ENCODE data around the gene ORC3. TPM values are rescaled to one million over a fixed set of nuclear protein-coding genes. Genes with fewer than 3 reads are reported as not detected.
A peak's percentile ranks its signal among the peaks of the same experiment; 100 is the strongest.

Gene ORC3
- total RNA-seq, 1 experiment from 2014 or later, result 52.9 TPM

- H3K4me2 ChIP-seq (ENCODE audit: insufficient read depth, insufficient read length, low read length), result no peak overlapping the region
- H3K9ac ChIP-seq (ENCODE audit: extremely low read depth, insufficient read length, low read length), result no peak overlapping the region
- H3K79me1 ChIP-seq (ENCODE audit: insufficient read depth, low read depth, low read length, poor library complexity, severe bottlenecking), result peaks cover 4% of the 10 kb centered on the region
- H3K27me3 Mint-ChIP-seq (ENCODE audit: low read depth), result no peaks in the 10 kb centered on the region
- no peak overlapping the region for H4K5ac ChIP-seq (ENCODE audit: insufficient read length, low read depth, low read length)
- no peak overlapping the region for H3K56ac ChIP-seq (ENCODE audit: insufficient read length, low read depth, low read length)
- H2AFZ ChIP-seq (ENCODE audit: low read length), result no peak overlapping the region
- H3K27ac ChIP-seq (ENCODE audit: insufficient read length, low read depth, low read length), result no peak overlapping the region
- peaks cover 22% of the 10 kb centered on the region for H3K79me2 ChIP-seq (ENCODE audit: insufficient read depth, low read length)
- no peak overlapping the region for H2BK5ac ChIP-seq (ENCODE audit: insufficient read length, low read length)
- no peak overlapping the region for H3K4me3 Mint-ChIP-seq
- H3K27ac Mint-ChIP-seq, result peak overlapping the region; percentile 31 to 93 (median 39); a peak in 4 of 7 replicates
- no peak overlapping the region for H4K91ac ChIP-seq (ENCODE audit: insufficient read length, low read depth, low read length)
- H3T11ph ChIP-seq (ENCODE audit: low read length), result no peak overlapping the region
- peaks cover 14 to 29% of the 10 kb centered on the region in 2 experiments for H3K4me1 Mint-ChIP-seq
- 100% methylated on average over 1 of the region's 5 CpGs for WGBS (ENCODE audit: extremely low coverage, insufficient read length, low lambda C conversion rate)
- H2BK120ac ChIP-seq (ENCODE audit: low read depth, low read length, poor library complexity, severe bottlenecking), result no peak overlapping the region
- H3K27me3 ChIP-seq (ENCODE audit: insufficient read depth, low read length), result no peaks in the 10 kb centered on the region
- H2BK15ac ChIP-seq (ENCODE audit: low read depth, low read length), result no peak overlapping the region
- H3K23ac ChIP-seq (ENCODE audit: insufficient read length, low read depth, low read length), result no peak overlapping the region
- peaks cover 3 to 20% (median 9%) of the 10 kb centered on the region in 3 experiments; a peak in 6 of 7 replicates for H3K36me3 Mint-ChIP-seq (ENCODE audit: insufficient read depth in 1 of 3, low read depth in 3 of 3)
- no peak overlapping the region for H3K18ac ChIP-seq (ENCODE audit: insufficient read length, low read depth, low read length)
- H3K9me3 ChIP-seq (ENCODE audit: control insufficient read depth, low read depth, low read length), result no peaks in the 10 kb centered on the region
- H2AK5ac ChIP-seq (ENCODE audit: insufficient read length, low read length), result no peak overlapping the region
- H2BK12ac ChIP-seq (ENCODE audit: insufficient read length, low read depth, low read length), result no peak overlapping the region
- H4K8ac ChIP-seq (replicated peaks; ENCODE audit: insufficient read length, low read depth, low read length), result no peak overlapping the region
- H3K9me3 Mint-ChIP-seq, result no peaks in the 10 kb centered on the region
- no peaks in the 10 kb centered on the region for H4K20me1 ChIP-seq (ENCODE audit: control insufficient read depth, insufficient read depth, insufficient read length)
- H2BK20ac ChIP-seq (ENCODE audit: low read depth, low read length, poor library complexity, severe bottlenecking), result no peak overlapping the region
- no peak for DNase-seq
- TF ChIP-seq CTCF (conservative IDR thresholded peaks at IDR 0.05), result no peak
- no peak overlapping the region for H3K4ac ChIP-seq (ENCODE audit: low read depth, low read length)
- no peaks in the 10 kb centered on the region for H3K23me2 ChIP-seq (ENCODE audit: insufficient read length, low read depth, low read length, poor library complexity, severe bottlenecking)
- no peak overlapping the region for H3K14ac ChIP-seq (ENCODE audit: insufficient read depth, low read length)
- peaks cover 2% of the 10 kb centered on the region; the same call in 1 of the 2 replicates for H3K4me1 ChIP-seq (ENCODE audit: insufficient read depth, low read length)
Observed at GRCh38 chr6:87573307-87574024, 16.5 kb upstream of the ORC3 start.
